ENCODE measurements around the gene TCEAL8. TPM values are rescaled to one million over a fixed set of nuclear protein-coding genes. Genes with fewer than 3 reads are reported as not detected.

The TCEAL8 gene
- total RNA-seq, 1 experiment from 2014 or later = 13.9 TPM

- peaks cover 18% of the 10 kb centered on the region for H3K27me3 ChIP-seq (ENCODE audit: control insufficient read depth, insufficient read depth, low read length)
These were observed 19.3 kb upstream of the TCEAL8 start for GRCh38 chrX:103274284-103274683.

DNA sequence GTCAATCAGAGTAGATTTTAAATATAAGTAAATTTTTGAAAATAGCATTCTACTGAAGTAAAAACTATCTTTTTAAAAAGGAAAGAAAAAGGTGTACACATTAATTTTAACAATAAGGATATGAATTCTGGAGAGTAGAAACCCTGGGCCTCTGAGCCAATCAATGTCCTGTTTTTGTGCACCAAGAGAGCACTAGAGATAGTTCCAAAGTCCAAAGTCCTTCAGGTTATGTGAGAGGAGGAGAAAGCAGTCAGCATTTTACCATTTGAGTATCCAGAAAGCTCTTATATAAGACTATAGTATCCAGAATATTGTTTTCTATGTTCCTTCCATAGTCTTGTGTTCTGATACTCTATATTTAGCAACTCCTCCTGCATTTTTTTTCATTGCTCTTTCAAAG is 3.3 kb upstream of the TCEAL8 start:
- DNase-seq (ENCODE audit: low read depth, low spot score) (no peak), ATAC-seq (no peak)
- H3K4me1 ChIP-seq (ENCODE audit: control insufficient read depth, insufficient read depth, low read length) = no peaks in the 10 kb centered on the region
- in situ Hi-C loops (cut with HindIII; ENCODE audit: low pct_unique_long_range_greater_than_20kb, low sequenced_read_pairs) = no loop called here
- H3K27ac ChIP-seq (ENCODE audit: low read length) = no peak overlapping the region
- TF ChIP-seq SIN3A (IDR thresholded peaks at IDR 0.05; ENCODE audit: borderline replicate concordance, insufficient read depth, low read depth, low read length) = no peak
- TF ChIP-seq, protein P1, sequence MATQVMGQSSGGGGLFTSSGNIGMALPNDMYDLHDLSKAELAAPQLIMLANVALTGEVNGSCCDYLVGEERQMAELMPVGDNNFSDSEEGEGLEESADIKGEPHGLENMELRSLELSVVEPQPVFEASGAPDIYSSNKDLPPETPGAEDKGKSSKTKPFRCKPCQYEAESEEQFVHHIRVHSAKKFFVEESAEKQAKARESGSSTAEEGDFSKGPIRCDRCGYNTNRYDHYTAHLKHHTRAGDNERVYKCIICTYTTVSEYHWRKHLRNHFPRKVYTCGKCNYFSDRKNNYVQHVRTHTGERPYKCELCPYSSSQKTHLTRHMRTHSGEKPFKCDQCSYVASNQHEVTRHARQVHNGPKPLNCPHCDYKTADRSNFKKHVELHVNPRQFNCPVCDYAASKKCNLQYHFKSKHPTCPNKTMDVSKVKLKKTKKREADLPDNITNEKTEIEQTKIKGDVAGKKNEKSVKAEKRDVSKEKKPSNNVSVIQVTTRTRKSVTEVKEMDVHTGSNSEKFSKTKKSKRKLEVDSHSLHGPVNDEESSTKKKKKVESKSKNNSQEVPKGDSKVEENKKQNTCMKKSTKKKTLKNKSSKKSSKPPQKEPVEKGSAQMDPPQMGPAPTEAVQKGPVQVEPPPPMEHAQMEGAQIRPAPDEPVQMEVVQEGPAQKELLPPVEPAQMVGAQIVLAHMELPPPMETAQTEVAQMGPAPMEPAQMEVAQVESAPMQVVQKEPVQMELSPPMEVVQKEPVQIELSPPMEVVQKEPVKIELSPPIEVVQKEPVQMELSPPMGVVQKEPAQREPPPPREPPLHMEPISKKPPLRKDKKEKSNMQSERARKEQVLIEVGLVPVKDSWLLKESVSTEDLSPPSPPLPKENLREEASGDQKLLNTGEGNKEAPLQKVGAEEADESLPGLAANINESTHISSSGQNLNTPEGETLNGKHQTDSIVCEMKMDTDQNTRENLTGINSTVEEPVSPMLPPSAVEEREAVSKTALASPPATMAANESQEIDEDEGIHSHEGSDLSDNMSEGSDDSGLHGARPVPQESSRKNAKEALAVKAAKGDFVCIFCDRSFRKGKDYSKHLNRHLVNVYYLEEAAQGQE (IDR thresholded peaks at IDR 0.05; ENCODE audit: insufficient read depth in 1 of 2, low read depth in 2 of 2, low read length in 1 of 2) = no peak
- no peak for TF ChIP-seq POLR2AphosphoS5 (IDR thresholded peaks at IDR 0.05; ENCODE audit: low read depth, low read length)
- TF ChIP-seq TCF7L2 (IDR thresholded peaks at IDR 0.05; ENCODE audit: low read depth, low read length) = no peak
- no peak for TF ChIP-seq CTCF (IDR thresholded peaks at IDR 0.05)
- H3K36me3 ChIP-seq (ENCODE audit: control insufficient read depth, insufficient read depth, low read length) = no peaks in the 10 kb centered on the region
- no TSS peak for BruUV-seq (replicated peaks)
- ChIA-PET POLR2A (no interaction called here), CTCF (no interaction called here)
- intact Hi-C loops (cut with micrococcal nuclease; ENCODE audit: unreplicated experiment) = no loop called here
- H3K4me3 ChIP-seq (ENCODE audit: low read depth in 2 of 2, low read length in 2 of 2) = no peak overlapping the region
- no peaks in the 10 kb centered on the region; the same call in none of the 2 replicates for H3K27me3 ChIP-seq (ENCODE audit: control insufficient read depth, insufficient read depth, low read length)
- no peaks in the 10 kb centered on the region for H3K9me3 ChIP-seq (ENCODE audit: control insufficient read depth, insufficient read depth, low read depth, low read length)

More at GRCh38 chrX:103274284-103274683, 19.3 kb upstream of the TCEAL8 start:
- TF ChIP-seq, protein P1 (IDR thresholded peaks at IDR 0.05; ENCODE audit: insufficient read depth in 1 of 2, low read depth in 2 of 2, low read length in 1 of 2) = no peak
- TF ChIP-seq POLR2AphosphoS5 (IDR thresholded peaks at IDR 0.05; ENCODE audit: low read depth, low read length) = no peak
- TF ChIP-seq SIN3A (IDR thresholded peaks at IDR 0.05; ENCODE audit: borderline replicate concordance, insufficient read depth, low read depth, low read length) = no peak
- TF ChIP-seq TCF7L2 (IDR thresholded peaks at IDR 0.05; ENCODE audit: low read depth, low read length) = no peak
- TF ChIP-seq CTCF (IDR thresholded peaks at IDR 0.05) = no peak
- no peaks in the 10 kb centered on the region for H3K9me3 ChIP-seq (ENCODE audit: control insufficient read depth, insufficient read depth, low read depth, low read length)
- no TSS peak for BruUV-seq (replicated peaks)
- intact Hi-C loops (cut with micrococcal nuclease; ENCODE audit: unreplicated experiment) (no loop called here), in situ Hi-C loops (cut with HindIII; ENCODE audit: low pct_unique_long_range_greater_than_20kb, low sequenced_read_pairs) (no loop called here)
- H3K4me1 ChIP-seq (ENCODE audit: control insufficient read depth, insufficient read depth, low read length) = no peaks in the 10 kb centered on the region
- no peak overlapping the region for H3K27ac ChIP-seq (ENCODE audit: low read length)
- H3K36me3 ChIP-seq (ENCODE audit: control insufficient read depth, insufficient read depth, low read length) = no peaks in the 10 kb centered on the region
- no peak for ATAC-seq
- ChIA-PET POLR2A (no interaction called here), CTCF (no interaction called here)
- no peak for DNase-seq (ENCODE audit: low read depth, low spot score)
- H3K4me3 ChIP-seq (ENCODE audit: low read depth in 2 of 2, low read length in 2 of 2) = no peak overlapping the region

All from Panc1 (cell line).